Rectal smooth muscle tissue (tissue), 1 donor: ENCODE results near the gene SOX4.

ENCODE experiments used
- H3K27ac ChIP-seq: one replicate; pipeline ENCODE4 v1.7.0; 2013; ENCODE audit warnings: low read depth, low read length, inconsistent platforms
- H3K27me3 ChIP-seq: one replicate; pipeline ENCODE4 v1.7.0; 2013; ENCODE audit warnings: low read length; ENCODE audit not compliant: control insufficient read depth, insufficient read depth
- H3K36me3 ChIP-seq: one replicate; pipeline ENCODE4 v1.7.0; 2013; ENCODE audit warnings: low read length; ENCODE audit not compliant: control insufficient read depth, insufficient read depth
- H3K4me1 ChIP-seq: one replicate; pipeline ENCODE4 v1.7.0; 2013; ENCODE audit warnings: low read length; ENCODE audit not compliant: control insufficient read depth, insufficient read depth
- H3K4me3 ChIP-seq: one replicate; pipeline ENCODE4 v1.7.0; 2013; ENCODE audit warnings: low read length
- H3K9ac ChIP-seq: one replicate; pipeline ENCODE4 v1.7.0; 2013; ENCODE audit warnings: low read length

The SOX4 gene

DNA sequence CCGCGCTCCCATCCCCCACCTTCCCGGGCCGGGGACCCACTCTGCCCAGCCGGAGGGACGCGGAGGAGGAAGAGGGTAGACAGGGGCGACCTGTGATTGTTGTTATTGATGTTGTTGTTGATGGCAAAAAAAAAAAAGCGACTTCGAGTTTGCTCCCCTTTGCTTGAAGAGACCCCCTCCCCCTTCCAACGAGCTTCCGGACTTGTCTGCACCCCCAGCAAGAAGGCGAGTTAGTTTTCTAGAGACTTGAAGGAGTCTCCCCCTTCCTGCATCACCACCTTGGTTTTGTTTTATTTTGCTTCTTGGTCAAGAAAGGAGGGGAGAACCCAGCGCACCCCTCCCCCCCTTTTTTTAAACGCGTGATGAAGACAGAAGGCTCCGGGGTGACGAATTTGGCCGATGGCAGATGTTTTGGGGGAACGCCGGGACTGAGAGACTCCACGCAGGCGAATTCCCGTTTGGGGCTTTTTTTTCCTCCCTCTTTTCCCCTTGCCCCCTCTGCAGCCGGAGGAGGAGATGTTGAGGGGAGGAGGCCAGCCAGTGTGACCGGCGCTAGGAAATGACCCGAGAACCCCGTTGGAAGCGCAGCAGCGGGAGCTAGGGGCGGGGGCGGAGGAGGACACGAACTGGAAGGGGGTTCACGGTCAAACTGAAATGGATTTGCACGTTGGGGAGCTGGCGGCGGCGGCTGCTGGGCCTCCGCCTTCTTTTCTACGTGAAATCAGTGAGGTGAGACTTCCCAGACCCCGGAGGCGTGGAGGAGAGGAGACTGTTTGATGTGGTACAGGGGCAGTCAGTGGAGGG lies 2.8 kb downstream of the SOX4 start:
- Histone ChIP-seq H3K4me3 (peak overlapping the region; percentile 86), H3K27ac (peak overlapping the region; percentile 90), H3K27me3 (no peaks in the 10 kb centered on the region), H3K4me1 (peaks cover 3% of the 10 kb centered on the region), H3K36me3 (no peaks in the 10 kb centered on the region), H3K9ac (peak overlapping the region; percentile 32)

DNA sequence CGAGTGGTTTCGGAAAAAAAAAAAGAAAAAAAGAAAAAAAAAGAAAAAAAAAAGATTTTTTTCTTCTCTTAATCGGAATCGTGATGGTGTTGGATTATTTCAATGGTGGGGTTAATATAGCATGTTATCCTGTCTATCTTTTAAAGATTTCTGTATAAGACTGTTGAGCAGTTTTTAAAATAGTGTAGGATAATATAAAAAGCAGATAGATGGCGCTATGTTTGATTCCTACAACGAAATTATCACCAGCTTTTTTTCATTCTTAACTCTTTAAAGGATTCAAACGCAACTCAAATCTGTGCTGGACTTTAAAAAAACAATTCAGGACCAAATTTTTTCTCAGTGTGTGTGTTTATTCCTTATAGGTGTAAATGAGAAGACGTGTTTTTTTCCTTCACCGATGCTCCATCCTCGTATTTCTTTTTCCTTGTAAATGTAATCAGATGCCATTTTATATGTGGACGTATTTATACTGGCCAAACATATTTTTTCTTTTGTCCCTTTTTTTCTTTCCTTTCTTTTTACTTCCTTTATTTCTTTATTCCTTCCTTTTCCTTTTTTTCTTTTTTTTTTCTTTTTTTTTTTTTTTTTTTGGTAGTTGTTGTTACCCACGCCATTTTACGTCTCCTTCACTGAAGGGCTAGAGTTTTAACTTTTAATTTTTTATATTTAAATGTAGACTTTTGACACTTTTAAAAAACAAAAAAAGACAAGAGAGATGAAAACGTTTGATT lies 3.6 kb downstream of the SOX4 start:
- H3K4me1 ChIP-seq: peaks cover 3% of the 10 kb centered on the region
- no peaks in the 10 kb centered on the region for H3K27me3 ChIP-seq
- H3K4me3 ChIP-seq: peak overlapping the region; percentile 86

DNA sequence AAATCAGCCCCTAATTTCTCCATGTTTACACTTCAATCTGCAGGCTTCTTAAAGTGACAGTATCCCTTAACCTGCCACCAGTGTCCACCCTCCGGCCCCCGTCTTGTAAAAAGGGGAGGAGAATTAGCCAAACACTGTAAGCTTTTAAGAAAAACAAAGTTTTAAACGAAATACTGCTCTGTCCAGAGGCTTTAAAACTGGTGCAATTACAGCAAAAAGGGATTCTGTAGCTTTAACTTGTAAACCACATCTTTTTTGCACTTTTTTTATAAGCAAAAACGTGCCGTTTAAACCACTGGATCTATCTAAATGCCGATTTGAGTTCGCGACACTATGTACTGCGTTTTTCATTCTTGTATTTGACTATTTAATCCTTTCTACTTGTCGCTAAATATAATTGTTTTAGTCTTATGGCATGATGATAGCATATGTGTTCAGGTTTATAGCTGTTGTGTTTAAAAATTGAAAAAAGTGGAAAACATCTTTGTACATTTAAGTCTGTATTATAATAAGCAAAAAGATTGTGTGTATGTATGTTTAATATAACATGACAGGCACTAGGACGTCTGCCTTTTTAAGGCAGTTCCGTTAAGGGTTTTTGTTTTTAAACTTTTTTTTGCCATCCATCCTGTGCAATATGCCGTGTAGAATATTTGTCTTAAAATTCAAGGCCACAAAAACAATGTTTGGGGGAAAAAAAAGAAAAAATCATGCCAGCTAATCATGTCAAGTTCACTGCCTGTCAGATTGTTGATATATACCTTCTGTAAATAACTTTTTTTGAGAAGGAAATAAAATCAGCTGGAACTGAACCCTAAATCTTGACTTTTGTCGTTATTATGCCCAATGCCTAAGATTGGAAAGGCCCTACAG lies 4.5 kb downstream of the SOX4 start:
- Histone ChIP-seq H3K4me1 (peaks cover 3% of the 10 kb centered on the region), H3K27me3 (no peaks in the 10 kb centered on the region), H3K4me3 (peak overlapping the region; percentile 86), H3K9ac (no peak overlapping the region), H3K36me3 (no peaks in the 10 kb centered on the region), H3K27ac (peak overlapping the region; percentile 29)

More for the DNA sequence above, 3.6 kb downstream of the SOX4 start:
- H3K9ac ChIP-seq: no peak overlapping the region
- H3K27ac ChIP-seq: peak overlapping the region; percentile 90
- no peaks in the 10 kb centered on the region for H3K36me3 ChIP-seq

DNA sequence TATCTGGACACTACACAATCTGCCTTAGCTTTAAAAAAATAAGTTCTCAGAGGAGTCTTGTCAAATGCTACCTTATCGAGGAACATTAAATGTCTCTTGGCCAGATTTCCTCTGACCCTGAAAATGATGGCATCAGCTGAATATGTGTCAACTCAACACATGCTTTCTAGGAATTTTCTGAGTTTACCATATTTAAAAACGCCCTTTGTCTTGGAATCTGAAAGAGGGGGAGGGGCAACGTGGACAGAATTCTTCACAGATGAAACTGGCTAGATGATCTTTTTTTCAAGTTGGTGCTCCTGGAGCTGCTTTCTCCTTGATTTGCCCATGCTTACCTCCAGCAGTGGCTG lies 5.1 kb downstream of the SOX4 start:
- H3K36me3 ChIP-seq: no peaks in the 10 kb centered on the region
- peaks cover 3% of the 10 kb centered on the region for H3K4me1 ChIP-seq
- no peak overlapping the region for H3K9ac ChIP-seq
- H3K27me3 ChIP-seq: no peaks in the 10 kb centered on the region
- H3K27ac ChIP-seq: no peak overlapping the region
- H3K4me3 ChIP-seq: peak overlapping the region; percentile 86

DNA sequence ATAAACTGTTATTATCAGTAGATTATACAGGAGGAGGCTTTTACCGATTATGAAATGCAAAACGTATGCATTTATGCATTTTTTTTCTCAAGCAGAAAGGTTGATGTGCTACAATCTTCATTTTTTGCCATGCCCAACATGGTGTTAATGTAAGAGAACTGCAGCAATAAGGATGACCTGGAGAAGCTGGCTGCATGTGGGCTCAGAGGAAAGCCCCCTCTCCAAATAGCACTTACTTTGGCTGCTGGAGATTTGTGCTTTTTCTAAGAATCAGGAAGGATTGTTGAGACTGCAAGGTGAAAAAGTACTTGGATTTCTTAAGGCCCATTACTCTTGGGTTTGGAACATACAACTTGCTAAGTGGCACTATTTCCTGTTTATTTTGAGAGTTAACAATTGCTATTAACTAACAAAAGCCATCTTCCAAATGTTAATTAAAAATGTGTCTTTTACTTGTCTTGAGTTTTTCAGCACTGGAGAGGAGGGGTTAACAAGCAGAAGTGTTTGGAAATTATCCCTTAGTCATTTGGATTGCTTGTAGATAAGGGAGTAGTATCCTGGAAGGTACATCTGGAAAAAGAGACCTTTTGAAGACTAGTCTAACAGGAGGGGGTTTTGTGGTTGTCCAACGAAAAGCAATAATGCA lies 5.6 kb downstream of the SOX4 start:
- H3K27ac ChIP-seq: no peak overlapping the region
- H3K9ac ChIP-seq: no peak overlapping the region
- H3K27me3 ChIP-seq: no peaks in the 10 kb centered on the region
- H3K4me1 ChIP-seq: peaks cover 3% of the 10 kb centered on the region
- H3K4me3 ChIP-seq: no peak overlapping the region
- H3K36me3 ChIP-seq: no peaks in the 10 kb centered on the region

DNA sequence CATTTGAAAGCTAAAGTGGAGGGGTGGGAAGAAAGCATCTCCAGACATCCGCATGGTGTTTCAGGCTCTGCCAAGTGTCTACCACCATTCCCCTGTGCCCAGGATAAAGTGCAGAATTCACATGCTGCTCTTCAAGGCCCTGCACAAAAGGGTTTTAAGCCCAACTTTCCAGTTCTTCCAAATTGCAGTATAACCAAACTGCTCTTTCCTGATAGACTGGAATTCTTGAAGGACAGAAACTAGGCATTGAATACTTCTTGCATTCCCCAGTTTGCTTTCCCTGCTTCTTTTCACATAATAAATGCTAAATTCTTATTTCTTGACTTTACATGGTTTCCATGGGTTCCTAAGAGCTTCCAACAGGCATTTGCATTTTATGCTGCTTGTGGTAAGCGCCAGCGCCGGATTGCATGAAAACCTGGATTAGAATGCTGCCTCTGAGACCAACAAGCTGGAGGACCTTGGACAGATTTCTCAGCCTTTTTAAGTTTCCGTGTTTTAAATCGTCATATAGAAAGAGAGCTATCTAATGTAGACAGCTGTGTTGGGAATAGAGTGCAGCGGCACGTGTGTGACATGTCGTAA lies 7.9 kb downstream of the SOX4 start:
- H3K27ac ChIP-seq: no peak overlapping the region
- no peaks in the 10 kb centered on the region for H3K27me3 ChIP-seq
- no peaks in the 10 kb centered on the region for H3K36me3 ChIP-seq
- H3K4me3 ChIP-seq: no peak overlapping the region
- no peak overlapping the region for H3K9ac ChIP-seq
- peaks cover 3% of the 10 kb centered on the region for H3K4me1 ChIP-seq

DNA sequence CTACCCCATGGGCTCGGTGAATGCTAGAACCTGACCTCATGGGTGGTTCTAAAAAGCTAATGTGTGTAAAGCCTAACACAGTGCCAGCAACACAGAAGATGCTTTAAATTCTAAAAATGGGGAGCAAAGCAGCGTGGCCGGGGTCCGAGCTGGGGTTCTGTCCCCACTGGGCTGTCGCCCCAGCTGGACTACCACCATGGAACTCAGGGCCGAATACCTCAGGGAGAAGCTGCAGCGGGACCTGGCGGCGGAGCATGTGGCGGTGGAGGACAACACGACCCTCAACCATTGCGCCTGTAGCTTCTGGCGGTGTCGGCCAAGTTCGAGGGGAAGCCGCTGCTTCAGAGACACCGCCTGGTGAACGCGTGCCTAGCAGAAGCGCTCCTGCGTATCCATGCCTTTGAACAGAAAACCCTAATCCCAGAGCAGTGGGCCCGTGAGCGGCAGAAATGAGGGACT lies 8.4 kb downstream of the SOX4 start:
- H3K27ac ChIP-seq: no peak overlapping the region
- H3K36me3 ChIP-seq: no peaks in the 10 kb centered on the region
- peaks cover 3% of the 10 kb centered on the region for H3K4me1 ChIP-seq
- H3K9ac ChIP-seq: no peak overlapping the region
- H3K27me3 ChIP-seq: no peaks in the 10 kb centered on the region
- H3K4me3 ChIP-seq: no peak overlapping the region

DNA sequence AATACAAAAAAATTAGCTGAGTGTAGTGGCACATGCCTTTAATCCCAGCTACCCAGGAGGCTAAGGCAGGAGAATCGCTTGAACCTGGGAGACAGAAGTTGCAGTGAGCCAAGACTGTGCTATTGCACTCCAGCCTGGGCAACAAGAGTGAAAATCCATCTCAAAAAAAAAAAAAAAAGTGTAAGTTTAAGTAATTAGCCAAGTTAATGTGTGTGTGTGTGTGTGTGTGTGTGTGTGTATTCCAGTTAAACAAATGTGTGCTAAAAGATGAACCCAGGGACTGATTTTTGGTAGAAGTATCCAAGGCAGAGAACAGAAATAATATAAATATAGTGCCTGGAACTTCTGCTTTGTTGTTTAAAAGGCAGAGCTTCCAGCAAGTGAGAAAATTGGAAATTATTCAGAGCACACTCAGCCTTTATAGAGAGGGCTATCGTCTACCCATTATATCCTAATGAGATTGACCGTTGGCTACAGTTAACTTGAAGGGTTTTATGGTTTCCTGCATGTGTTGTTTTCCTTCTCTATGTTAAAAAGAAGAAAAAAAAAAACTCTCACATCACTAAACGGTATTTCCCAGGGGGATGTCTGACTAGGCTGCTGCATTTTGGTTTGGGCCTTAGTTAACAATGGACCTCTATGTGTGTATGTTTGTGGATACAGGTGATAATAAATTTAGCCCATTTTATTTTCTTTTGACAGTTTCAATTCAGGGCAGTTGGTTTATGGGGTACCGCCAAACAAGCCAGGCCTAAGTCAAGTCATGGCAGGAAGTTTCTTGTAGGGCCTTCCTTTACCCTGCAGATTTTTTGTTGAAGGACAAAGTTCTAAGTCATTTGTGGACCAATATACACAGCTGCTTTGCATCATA lies 9.8 kb downstream of the SOX4 start:
- H3K36me3 ChIP-seq: no peaks in the 10 kb centered on the region
- no peak overlapping the region for H3K27ac ChIP-seq
- H3K4me3 ChIP-seq: no peak overlapping the region
- H3K4me1 ChIP-seq: peaks cover 3% of the 10 kb centered on the region
- no peaks in the 10 kb centered on the region for H3K27me3 ChIP-seq
- no peak overlapping the region for H3K9ac ChIP-seq

DNA sequence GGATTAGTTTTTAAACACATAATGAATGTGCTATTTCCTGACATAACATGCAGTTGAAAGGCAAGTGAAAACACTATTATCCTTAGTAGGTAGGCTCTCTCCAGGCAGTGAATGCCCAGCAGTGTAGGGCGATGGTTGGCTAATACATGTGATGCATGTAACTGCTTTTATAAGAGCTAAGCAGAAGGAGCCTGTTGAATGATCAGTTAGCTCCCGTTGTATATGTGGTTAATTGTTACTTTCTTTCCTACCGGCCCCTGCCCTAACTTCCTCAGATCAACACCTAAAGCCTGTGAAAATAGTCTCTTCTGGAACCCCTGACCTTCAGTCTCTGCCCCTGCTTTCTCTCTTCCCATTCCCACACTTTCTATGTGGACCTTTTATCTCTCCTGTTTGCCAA lies 10.5 kb downstream of the SOX4 start:
- no peaks in the 10 kb centered on the region for H3K36me3 ChIP-seq
- H3K27me3 ChIP-seq: no peaks in the 10 kb centered on the region
- no peak overlapping the region for H3K9ac ChIP-seq
- no peak overlapping the region for H3K27ac ChIP-seq
- no peaks in the 10 kb centered on the region for H3K4me1 ChIP-seq
- H3K4me3 ChIP-seq: no peak overlapping the region

DNA sequence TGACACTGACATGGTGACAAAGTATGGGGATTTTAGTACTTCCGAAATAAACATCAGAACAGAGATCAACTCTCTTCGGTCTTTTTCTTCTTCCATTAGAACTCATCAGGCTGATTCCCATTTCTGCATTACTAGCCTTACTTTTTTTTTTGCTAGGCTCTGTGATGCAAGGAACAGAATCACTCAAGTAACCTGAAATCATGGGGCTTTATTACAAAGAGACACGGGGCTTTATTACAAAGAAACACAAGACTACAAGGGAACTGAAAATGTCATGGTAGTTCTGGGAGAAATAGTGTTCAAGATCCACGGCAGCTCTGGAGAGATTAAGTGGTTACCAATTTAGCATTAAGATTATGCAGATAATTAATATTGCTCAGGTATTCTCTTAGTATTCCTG lies 11.6 kb downstream of the SOX4 start:
- no peaks in the 10 kb centered on the region for H3K27me3 ChIP-seq
- no peak overlapping the region for H3K9ac ChIP-seq
- no peak overlapping the region for H3K27ac ChIP-seq
- H3K4me3 ChIP-seq: no peak overlapping the region
- no peaks in the 10 kb centered on the region for H3K36me3 ChIP-seq
- H3K4me1 ChIP-seq: no peaks in the 10 kb centered on the region

DNA sequence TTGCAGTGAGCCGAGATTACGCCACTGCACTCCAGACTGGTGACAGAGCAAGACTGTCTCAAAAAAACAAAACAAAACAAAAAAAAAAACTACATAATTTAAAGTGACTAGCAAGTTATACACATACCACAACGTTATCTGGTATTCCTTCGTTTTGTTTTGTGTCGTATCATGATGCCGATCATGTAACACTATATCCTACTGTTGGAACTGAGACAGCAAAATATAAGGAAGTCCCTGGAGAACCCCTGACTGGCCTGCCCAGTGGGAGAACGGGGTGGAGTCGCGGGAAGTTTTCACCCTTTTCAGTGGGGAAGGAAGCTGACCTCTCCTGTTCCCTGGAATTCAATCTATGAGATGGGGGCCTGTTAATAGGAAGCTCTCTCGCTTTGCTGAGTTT lies 15.1 kb downstream of the SOX4 start:
- H3K9ac ChIP-seq: no peak overlapping the region
- H3K27me3 ChIP-seq: no peaks in the 10 kb centered on the region
- H3K4me1 ChIP-seq: peaks cover 2% of the 10 kb centered on the region
- no peak overlapping the region for H3K4me3 ChIP-seq
- H3K27ac ChIP-seq: no peak overlapping the region
- H3K36me3 ChIP-seq: no peaks in the 10 kb centered on the region
